Activated CD4-positive, alpha-beta T cell treated with anti-CD3 and anti-CD28 coated beads for 1 hour (primary cell): Measurements from ENCODE around the gene MAPK11.

Source experiments
- DNase-seq: peaks from one replicate; pipeline ENCODE4 v3.0.0-alpha.2; 2020

MAPK11 gene

GRCh38 chr22:50307890-50308596 is 37.9 kb upstream of the MAPK11 start:
- DNase-seq: no peak

DNA sequence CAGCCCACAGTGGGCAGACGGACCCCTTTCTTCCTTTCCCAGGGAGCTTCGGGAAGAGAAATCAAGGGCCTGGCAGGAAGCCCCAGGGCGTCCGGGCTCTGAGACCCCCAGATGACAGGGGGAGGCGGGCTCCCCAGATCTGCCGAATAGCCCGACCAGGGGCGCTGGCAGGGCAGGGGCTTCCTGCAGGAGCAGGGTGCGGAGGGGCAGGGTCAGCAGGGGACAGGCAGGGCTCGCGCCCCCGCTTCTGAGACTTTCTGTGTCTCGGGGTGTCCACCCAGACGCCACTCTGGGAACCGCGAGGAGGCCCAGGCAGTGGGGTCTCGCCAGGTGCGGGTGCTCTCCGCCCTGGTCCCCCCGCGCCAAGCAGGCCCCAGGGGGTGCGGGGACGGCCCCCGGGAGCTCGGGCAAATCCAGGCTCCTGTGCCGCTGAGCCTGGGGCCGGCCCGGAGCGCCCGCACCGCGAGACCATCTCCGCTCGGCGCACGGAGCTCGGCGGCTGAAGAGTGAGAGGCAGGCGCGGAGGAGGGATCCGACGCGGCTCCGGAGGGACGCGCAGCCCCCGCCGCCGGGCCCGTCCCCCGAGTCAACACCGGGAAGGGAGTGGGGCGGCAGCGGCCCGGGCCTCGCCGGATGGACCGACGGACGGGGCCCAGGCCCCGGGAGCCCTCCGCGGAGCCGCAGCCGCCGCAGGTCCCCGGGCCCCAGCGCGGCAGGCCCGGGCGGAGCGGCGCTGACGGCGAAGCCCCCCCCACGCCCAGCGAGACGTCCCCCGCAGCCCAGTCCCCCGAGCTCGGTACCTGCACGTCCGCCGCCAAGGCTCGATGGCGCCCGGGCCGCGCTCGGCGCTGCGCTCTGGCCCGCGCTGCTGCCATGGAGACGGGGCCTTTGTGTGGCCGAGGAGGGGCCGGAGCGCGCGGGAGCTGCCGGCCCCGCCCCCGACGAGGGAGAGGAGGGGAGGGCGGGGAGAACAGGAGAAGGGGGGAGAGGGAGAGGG is 36.9 kb upstream of the MAPK11 start, which contains the start of gene PLXNB2:
Gene PLXNB2 (minus strand): TSS at position 894 of the 997 bp plus-strand sequence. CDS start 17,062 bp downstream, outside the sequence.
- no peak for DNase-seq

DNA sequence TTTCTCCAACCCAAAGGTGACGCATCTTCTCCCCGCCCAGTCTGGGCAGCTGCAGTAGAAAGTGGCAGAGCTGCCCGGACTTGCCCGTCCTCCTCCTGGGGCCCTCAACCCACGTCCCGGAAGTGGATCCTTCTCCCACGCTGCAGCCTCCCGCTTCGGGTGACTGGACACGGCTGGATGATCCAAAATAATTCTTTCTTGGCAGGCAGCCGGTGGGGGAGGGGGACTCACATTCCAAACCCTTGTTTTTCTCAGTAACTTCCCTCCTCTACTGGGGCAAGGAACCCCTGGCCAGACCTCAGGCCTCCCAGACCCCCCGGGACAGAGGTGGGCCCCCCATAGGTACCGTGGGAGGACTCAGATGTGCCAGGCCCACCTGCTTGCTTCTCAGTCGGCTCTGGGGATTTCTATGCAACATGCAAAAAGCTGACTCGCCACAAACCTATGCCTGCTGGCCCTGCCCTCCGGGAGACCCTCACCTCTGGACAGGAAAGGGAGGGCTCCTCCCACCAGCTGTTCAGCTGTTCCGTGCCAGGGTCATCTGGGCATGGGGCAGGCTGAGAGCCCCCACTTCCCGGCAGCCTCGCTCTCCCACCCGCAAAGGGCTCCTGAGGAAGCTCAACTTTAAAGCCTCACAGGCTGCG is 35.9 kb upstream of the MAPK11 start:
- no peak for DNase-seq

DNA sequence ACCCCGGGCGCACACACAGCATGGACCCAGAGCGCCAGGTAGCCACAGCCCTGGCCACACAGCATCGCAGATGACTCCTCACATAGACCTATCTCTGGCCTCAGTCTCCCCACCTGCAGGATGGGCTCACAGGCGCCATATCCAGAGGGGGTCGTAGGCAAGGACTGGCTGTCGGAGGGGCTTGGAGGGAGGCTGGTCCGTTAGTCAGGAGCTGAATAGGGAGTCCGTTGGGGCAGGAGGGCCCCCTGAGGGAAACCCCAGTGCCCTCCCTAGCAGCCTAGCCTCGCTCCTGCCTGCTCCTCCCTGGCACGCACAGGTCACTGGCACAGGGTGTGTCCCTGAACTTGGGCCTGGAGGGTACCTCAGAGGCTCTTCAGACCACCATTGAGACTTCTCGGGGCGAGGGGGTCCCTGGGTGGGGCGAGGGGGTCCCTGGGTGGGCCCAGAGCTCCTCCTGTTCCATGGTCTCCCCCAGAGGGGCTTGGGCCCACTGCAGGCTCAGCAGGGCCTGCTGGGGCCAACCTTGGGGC is 35.3 kb upstream of the MAPK11 start:
- no peak for DNase-seq

DNA sequence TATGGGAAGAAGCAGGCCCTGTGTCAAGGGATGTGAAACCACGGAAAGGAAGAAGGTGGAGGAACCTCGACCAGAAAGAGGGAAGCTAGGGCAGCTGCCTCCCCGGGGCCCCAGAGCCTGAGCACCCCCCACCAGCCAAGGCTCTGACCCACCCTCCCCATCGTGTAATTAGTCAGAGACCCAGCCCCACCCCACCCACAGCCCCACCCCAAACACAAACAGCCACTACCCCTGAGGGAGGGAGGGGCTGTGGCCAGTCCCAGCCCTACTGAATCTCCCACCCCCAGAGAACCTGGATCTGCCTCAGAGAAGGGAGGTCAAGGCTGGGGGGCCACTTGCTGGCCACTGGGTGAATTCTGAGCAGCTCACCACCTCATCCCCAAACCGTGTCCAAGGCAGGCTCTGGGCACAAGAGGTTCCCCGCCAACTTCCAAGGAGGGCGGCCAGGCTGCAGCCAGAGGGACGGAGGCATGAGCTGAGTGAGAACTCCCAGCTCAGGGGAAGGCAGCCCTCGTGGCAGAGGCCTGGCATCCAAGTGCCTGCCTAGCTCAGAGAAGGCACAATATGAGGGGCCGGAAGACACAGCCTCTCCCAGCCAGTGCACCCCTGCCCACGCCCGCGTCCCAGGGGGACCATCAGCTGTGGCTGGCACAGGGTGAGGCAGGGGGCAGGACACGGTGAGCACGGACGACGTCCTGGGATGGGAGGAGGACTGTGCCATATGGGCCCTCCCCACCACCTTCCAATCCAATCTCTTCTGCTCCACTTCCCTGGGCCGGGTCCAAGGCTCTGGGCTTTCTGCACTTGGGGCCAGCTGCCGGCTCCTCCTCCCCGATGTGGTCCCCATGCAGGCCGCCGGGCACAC is 34.6 kb upstream of the MAPK11 start:
- no peak for DNase-seq

GRCh38 chr22:50303848-50304527 is 33.8 kb upstream of the MAPK11 start:
- DNase-seq: no peak

- DNase-seq: no peak
These were observed 33.3 kb upstream of the MAPK11 start for GRCh38 chr22:50303515-50303847.

DNA sequence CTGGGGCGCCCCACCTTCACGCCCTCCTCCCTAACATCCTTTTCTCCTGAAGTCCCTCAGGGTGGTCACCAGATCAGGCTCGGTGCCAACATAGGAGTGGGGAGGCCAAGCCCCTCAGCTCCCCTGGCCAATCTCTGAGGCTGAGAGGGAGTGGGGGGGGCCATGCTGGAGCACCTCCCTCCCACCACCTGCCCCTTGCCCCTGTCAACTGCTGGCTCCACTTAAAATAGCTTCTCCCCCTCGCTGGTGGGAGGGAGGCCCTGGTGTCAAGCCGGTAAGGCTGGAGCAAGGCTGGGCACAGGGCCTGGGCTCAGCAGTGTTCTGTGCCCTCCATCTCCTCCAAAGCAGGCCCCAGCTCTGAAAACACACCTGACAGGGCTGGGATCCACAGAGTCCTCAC is 32.4 kb upstream of the MAPK11 start:
- no peak for DNase-seq

- DNase-seq: no peak
These were observed 31.9 kb upstream of the MAPK11 start for GRCh38 chr22:50302041-50302541.

DNA sequence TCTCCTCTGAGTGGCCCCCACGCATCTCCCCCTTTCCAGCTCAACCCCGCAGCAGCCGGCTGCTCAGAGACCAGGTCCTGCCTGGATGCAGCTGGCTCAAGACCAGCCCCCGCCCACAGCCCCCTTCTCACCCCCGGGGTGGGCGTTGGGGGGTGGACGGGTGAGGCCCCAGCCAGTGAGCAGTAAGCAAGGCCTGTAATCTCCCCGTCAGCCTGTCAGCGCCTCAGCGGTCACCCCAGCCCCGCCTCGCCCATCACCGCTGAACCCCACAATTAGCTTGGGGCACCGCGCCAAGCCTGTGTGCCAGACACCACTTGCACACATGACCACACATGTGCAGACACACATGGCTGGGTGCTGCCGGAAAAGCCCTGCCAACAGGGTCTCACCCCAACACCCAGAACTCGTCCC is 31.4 kb upstream of the MAPK11 start:
- DNase-seq: no peak

GRCh38 chr22:50300620-50301257 is 30.6 kb upstream of the MAPK11 start:
- no peak for DNase-seq

DNA sequence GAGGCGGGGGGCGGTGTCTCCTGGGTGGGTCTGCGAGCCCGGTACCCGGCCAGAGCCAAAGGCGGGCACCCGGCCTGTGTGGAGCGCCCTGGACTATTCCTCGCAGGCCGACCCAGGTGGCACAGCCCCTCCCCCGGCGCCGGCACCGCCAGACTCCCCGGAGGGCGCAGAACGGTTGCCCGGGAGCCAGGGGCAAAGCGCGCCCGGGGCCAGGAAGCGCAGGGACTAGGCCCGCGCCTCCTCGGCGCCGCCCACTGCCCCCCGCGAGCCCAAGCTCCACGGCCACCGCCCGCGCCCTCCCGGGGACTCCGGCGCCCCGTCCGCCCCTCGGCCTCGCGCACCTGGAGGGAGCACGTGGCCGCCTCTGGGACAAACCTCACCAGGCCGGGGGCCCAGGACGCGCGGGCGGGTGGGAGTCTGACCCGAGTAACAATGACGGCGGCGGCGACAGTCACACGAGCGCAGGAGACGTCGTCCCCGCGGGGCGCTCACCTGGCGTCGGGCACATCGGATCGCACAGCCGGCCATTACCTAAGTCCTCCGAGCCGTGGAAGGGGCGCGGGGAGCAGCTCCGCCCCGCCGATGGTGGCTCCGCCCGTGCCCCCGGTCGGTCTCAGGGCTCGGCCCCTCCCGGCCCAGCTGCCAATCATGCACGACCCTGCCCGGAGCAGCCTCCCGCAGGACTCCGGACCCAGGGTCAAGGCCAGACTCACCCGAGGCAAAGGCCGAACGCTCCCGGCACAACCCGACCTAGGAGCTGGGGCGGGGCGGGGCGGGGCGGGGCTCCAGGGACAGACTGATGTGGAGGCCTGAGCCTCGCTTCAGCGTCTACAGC is 29.8 kb upstream of the MAPK11 start:
- no peak for DNase-seq

GRCh38 chr22:50298937-50299784 is 29.0 kb upstream of the MAPK11 start:
- no peak for DNase-seq

- no peak for DNase-seq
These were observed 28.1 kb upstream of the MAPK11 start for GRCh38 chr22:50298266-50298637.

DNA sequence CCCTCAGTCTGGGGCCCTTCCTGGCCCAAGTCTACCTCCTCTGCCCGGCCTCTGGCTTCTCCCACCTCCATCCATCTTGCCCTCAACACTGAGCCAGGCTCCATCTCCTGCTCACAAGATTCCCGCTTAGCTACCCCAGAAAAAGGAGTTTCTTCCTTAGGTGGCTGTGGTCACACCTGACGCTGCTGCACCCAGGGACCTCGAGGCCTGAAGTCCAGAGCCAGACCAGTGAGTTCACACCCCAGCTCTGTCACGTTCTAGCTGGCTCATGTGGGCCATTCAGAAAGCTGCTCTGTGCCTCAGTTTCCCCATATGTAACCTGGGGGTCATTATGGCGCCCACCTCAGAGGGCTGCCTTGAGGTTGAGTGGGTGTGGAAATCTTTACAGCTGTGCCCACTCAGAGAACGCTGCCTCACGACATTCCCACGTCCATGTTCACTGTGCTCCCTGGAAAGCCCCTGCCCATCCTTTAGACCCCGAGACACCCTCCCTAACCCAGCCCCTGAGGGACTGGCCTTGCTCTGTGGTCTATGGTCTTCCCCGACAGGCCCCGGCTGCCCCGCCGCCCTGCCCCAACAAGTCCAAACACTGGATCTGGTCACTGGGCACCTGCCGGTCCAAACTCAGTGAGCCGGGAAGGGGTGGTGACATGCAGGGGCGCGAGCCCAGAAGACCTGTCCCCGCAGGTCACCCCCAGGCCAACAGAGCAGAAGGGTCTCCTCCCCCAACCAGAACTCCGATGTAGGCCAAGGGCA is 27.5 kb upstream of the MAPK11 start:
- no peak for DNase-seq

- DNase-seq: no peak
These were observed 26.7 kb upstream of the MAPK11 start for GRCh38 chr22:50296658-50297490.

DNA sequence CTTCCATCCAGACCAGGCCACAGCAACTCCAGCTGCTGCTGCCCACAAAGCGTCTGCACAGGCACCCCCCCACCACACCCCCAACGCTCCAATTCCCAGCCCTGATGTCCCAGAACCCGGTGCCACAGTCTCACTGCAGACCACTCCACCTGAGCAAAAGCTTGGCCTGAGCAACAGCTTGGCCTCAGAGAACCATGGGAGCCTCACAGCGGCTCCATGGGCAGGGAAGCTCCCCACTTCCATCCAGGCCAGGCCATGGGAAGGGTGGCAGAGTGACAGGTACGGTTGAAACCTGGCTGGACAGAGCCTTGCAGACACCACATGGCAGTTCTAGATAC is 24.1 kb upstream of the MAPK11 start:
- no peak for DNase-seq
